HepG2 (cell line): ENCODE measurements around the gene MNX1. TPM values are rescaled to one million over a fixed set of nuclear protein-coding genes. Genes with fewer than 3 reads are reported as not detected.

Experiments
- ARNT2 ChIP-seq: sonication (generic); formaldehyde crosslinking; IDR thresholded peaks from 2 replicates; pipeline ENCODE4 v1.8.0; 2022; ENCODE audit warnings: mild to moderate bottlenecking, low read depth, missing genetic modification reagents, moderate library complexity
- CREB3 ChIP-seq: sonication (generic); formaldehyde crosslinking; IDR thresholded peaks from 2 replicates; pipeline ENCODE4 v1.5.0; 2020; ENCODE audit warnings: missing genetic modification reagents
- ELK4 ChIP-seq: sonication (generic); formaldehyde crosslinking; IDR thresholded peaks from 2 replicates; pipeline ENCODE4 v1.9.0; 2021; ENCODE audit warnings: missing genetic modification reagents, borderline replicate concordance
- MAF1 ChIP-seq: sonication (generic); formaldehyde crosslinking; IDR thresholded peaks from 2 replicates; pipeline ENCODE4 v1.5.0; 2020; ENCODE audit warnings: missing genetic modification reagents, borderline replicate concordance
- PRDM10 ChIP-seq: sonication (generic); formaldehyde crosslinking; IDR thresholded peaks from 2 replicates; pipeline ENCODE4 v1.4.0; 2020; ENCODE audit warnings: low read depth, missing genetic modification reagents
- RNF2 ChIP-seq: fragments of 450-650 bp; conservative IDR thresholded peaks from 2 replicates; pipeline ENCODE4 v1.6.1; 2016; ENCODE audit warnings: low read depth
- YY1 ChIP-seq: IDR thresholded peaks from 2 replicates; pipeline ENCODE4 v1.6.1; 2011; ENCODE audit warnings: low read length, low read depth, moderate library complexity, mild to moderate bottlenecking; ENCODE audit not compliant: insufficient read depth, insufficient replicate concordance
- ZBED4 ChIP-seq: sonication (generic); formaldehyde crosslinking; IDR thresholded peaks from 2 replicates; pipeline ENCODE4 v1.4.0; 2020; ENCODE audit warnings: missing genetic modification reagents, borderline replicate concordance
- ZFP62 ChIP-seq: sonication (generic); formaldehyde crosslinking; IDR thresholded peaks from 2 replicates; pipeline ENCODE4 v1.4.0; 2020; ENCODE audit warnings: missing genetic modification reagents
- ZNF12 ChIP-seq: sonication (generic); formaldehyde crosslinking; IDR thresholded peaks from 2 replicates; pipeline ENCODE4 v1.5.0; 2020; ENCODE audit warnings: missing genetic modification reagents
- ZNF143 ChIP-seq: sonication (generic); formaldehyde crosslinking; IDR thresholded peaks from 2 replicates; pipeline ENCODE4 v1.4.0; 2020; ENCODE audit warnings: missing genetic modification reagents
- ZNF276 ChIP-seq: sonication (generic); formaldehyde crosslinking; IDR thresholded peaks from 2 replicates; pipeline ENCODE4 v1.4.0; 2020; ENCODE audit warnings: mild to moderate bottlenecking, low read depth, missing genetic modification reagents
- ZNF329 ChIP-seq: sonication (generic); formaldehyde crosslinking; IDR thresholded peaks from 2 replicates; pipeline ENCODE4 v1.9.0; 2021; ENCODE audit warnings: low read depth, mild to moderate bottlenecking, missing genetic modification reagents
- ZNF552 ChIP-seq: sonication (generic); formaldehyde crosslinking; IDR thresholded peaks from 2 replicates; pipeline ENCODE4 v1.9.0; 2022; ENCODE audit warnings: missing genetic modification reagents, mild to moderate bottlenecking, borderline replicate concordance
- ZNF563 ChIP-seq: sonication (generic); formaldehyde crosslinking; IDR thresholded peaks from 2 replicates; pipeline ENCODE4 v1.8.0; 2022; ENCODE audit warnings: mild to moderate bottlenecking, moderate library complexity, missing genetic modification reagents
- ZNF569 ChIP-seq: sonication (generic); formaldehyde crosslinking; IDR thresholded peaks from 2 replicates; pipeline ENCODE4 v1.5.0; 2020; ENCODE audit warnings: mild to moderate bottlenecking, missing genetic modification reagents, moderate library complexity, borderline replicate concordance
- ZNF775 ChIP-seq: sonication (generic); formaldehyde crosslinking; IDR thresholded peaks from 2 replicates; pipeline ENCODE4 v1.4.0; 2020; ENCODE audit warnings: missing genetic modification reagents, mild to moderate bottlenecking, moderate library complexity, borderline replicate concordance
- polyA plus RNA-seq, 8 experiments: library from polyadenylated mRNA; depleted of rRNA in 3 of 8; stranded (reverse) in 7 of 8; unstranded in 1 of 8; fragments of >200 nt; fragmentation: Illumina TruSeq in 4 of 8; extraction: Trizol in 4 of 8; gene quantifications; 2 replicates each; pipeline versions ENCODE4 v1.2.1 to v1.2.3, GENCODE V29; 2011 to 2016; ENCODE audit warnings: low read depth in 4 of 8, missing spikeins in 1 of 8, mixed read lengths in 1 of 8; ENCODE audit not compliant: insufficient read depth in 1 of 8
- total RNA-seq, 5 experiments: library from RNA; depleted of rRNA; stranded (reverse); fragments of >200 nt; fragmentation: Illumina TruSeq; extraction: Trizol; gene quantifications; 2 replicates each; pipeline ENCODE4 v1.2.3, GENCODE V29; 2016; ENCODE audit warnings: low read depth in 1 of 5

Gene MNX1
- total and polyA plus RNA-seq, 2 of the 13 experiments (the other 11 are each of a cell fraction or from before 2014, with no cell fraction given): 0.94 to 6.1 TPM

- peak; percentile 39 for TF ChIP-seq YY1
- TF ChIP-seq ZNF552 (CRISPR knock-in tag): no peak
- TF ChIP-seq ZBED4 (CRISPR knock-in tag): no peak
- TF ChIP-seq ZNF329 (CRISPR knock-in tag): no peak
- 0 out of 2 replicates have a peak, but pooled peaks have one; percentile 11 for TF ChIP-seq ARNT2 (CRISPR knock-in tag)
- TF ChIP-seq ZNF775 (CRISPR knock-in tag): no peak
- no peak for TF ChIP-seq ZNF276
- TF ChIP-seq PRDM10 (CRISPR knock-in tag): no peak
- TF ChIP-seq MAF1 (CRISPR knock-in tag): no peak
- no peak for TF ChIP-seq ELK4 (CRISPR knock-in tag)
- TF ChIP-seq ZNF143 (CRISPR knock-in tag): peak; percentile 25; the same call in 1 of the 2 replicates
- no peak for TF ChIP-seq ZFP62
- no peak for TF ChIP-seq ZNF563 (CRISPR knock-in tag)
- TF ChIP-seq ZNF569 (CRISPR knock-in tag): no peak
- TF ChIP-seq CREB3 (CRISPR knock-in tag): no peak
- no peak for TF ChIP-seq RNF2
- TF ChIP-seq ZNF12: no peak
Measured at GRCh38 chr7:157011333-157012112, 1.1 kb upstream of the MNX1 start (continued).
